NOMO-1 (cell line): ENCODE measurements around the gene GZMB.
"Not testable (repeated sequence)": the region's sequence is repeated elsewhere in the genome, so short reads cannot be mapped to it uniquely, and the experiment has no call there.

Experiments
- DNase-seq, 2 experiments: peaks; one replicate each; lab custom pipeline; 2025; ENCODE audit not compliant: unreplicated experiment in 2 of 2; lab: John Stamatoyannopoulos, UW

The GZMB gene, protein sequence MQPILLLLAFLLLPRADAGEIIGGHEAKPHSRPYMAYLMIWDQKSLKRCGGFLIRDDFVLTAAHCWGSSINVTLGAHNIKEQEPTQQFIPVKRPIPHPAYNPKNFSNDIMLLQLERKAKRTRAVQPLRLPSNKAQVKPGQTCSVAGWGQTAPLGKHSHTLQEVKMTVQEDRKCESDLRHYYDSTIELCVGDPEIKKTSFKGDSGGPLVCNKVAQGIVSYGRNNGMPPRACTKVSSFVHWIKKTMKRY

DNA sequence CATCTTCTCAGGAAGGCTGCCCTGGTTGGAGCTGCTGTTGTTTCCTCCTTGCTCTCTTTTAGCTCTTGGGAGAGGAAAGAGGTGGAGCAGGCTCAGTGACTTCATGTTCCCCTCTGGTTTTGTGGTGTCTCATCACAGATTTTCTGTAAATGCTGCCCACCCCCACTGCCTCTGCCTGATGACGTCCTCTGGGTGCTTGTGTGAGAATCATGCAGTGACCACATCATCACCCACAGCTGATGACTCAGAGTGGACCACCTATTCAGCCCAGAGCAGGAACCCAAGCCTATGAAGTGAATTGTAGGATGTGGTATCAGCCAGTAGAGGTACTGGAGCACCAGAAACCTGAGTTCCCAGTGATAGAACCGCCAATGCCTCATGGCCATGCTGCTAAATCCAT lies at the start of gene GZMB:
GZMB (minus strand) TSS at position 33 of the 400 bp plus-strand sequence; CDS start at position 3, 30 bp downstream.
- DNase-seq = no peak

DNA sequence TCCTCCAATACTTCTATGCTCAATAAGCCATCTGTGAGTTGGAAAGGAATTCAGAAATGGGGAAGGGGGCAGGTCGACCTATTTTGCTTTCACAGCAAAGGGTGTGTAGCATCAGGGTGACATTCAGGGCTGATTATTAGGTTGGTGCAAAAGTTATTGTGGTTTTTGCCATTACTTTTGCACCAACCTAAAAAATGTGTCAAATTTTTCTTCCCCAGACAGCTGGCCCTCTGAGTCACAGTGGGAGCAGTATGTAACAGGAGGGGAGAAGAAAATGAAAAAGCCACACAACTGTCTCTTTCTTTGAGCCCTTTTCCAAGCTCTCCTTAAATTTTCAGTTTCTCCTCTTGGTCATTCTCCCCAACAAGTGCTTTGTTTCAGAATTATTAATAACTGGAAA lies 47.1 kb upstream of the GZMB start:
- DNase-seq = no peak

DNA sequence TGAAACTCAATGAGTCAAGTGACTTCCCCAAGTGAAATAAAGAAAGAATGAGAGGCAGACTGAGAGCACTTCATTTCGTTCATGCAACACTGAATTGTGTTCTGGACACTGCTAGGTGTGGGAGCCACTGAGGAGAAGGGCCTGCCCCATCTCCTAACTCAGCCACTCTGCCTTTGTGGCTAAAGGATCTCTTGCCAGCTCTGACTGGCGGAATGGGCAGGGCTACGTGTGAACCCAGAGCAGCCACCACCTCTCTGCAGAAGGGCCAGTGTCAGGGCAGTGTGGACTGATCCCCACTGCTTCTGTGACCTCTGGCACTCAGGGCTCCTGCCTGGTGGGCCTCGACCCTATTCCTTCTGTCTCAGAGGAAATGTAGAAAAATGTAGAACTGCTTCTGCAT lies 46.5 kb upstream of the GZMB start:
- DNase-seq = peak in 1 of 2 experiments; percentile 19

DNA sequence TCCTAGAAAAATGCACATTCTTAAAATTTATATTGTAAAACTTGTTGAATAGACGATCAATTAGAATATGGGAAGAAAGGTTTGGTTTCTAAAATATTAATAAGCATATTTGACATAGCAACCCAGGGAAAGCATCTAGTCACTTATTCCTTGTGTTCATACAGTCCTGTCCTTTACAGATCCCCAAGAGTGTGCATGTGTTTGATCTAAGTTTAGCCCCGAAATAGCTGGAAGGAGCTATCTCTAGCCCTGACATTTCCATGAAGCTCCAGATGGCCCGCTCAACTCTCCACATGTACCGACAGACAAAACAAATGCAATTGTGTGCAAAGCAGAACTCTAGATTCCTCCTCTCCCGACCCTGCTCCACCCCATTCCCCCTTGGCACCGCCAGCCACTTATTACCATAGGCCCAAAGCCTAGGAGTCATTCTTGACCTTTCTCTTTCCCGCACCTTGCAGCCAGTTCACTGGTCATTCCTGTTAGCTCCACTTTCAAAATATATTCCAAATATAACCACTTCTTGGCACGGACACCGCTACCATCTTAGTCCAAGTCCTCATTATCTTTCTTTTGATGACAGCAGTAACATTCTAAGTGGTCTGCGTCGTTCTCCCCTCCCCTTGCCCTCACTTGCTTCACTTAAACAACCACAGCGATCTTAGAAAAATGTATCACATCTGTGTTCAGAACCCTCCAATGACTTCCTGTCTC lies 45.4 kb upstream of the GZMB start:
- DNase-seq = no peak

DNA sequence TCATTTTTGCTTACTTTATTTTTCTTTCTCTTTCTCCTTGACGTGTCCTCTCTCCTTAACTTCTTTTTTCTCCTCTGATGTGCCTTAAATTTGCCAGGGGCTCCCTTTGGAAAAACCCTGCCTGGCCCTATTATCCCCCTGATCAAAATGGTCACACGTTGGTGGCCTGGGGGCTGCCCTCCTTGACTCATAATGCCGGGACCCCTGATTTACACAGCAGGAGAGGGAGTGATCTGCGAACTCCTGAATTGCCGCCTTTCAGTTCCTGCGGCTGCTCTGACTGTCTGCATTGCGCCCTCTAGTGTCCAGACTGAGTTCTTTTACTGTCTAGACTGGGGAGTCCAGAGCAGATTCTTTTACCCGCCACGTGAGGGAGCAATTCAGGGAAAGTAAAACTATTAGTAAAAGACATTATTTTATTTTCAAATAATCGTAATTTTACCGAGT lies 44.8 kb upstream of the GZMB start:
- peak; percentile 78 to 92 for DNase-seq

DNA sequence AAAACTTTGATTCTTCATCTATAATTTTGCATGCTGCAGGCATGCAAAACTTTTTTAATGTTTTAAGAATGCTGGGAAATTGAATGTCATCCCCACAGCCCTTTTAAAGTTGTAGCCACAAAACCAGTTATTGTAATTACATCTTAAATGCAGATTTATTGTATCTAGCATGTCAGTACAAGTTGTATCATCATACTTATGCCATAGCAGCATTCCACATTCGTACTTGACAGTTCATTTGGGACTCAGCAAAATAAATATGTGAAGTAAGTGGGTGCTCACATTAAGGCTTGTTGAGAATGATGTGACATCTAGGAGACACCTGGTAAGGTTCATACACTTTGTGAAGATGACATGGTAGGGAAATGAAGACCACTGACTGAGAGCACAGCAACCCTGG lies 44.0 kb upstream of the GZMB start:
- DNase-seq = no peak

DNA sequence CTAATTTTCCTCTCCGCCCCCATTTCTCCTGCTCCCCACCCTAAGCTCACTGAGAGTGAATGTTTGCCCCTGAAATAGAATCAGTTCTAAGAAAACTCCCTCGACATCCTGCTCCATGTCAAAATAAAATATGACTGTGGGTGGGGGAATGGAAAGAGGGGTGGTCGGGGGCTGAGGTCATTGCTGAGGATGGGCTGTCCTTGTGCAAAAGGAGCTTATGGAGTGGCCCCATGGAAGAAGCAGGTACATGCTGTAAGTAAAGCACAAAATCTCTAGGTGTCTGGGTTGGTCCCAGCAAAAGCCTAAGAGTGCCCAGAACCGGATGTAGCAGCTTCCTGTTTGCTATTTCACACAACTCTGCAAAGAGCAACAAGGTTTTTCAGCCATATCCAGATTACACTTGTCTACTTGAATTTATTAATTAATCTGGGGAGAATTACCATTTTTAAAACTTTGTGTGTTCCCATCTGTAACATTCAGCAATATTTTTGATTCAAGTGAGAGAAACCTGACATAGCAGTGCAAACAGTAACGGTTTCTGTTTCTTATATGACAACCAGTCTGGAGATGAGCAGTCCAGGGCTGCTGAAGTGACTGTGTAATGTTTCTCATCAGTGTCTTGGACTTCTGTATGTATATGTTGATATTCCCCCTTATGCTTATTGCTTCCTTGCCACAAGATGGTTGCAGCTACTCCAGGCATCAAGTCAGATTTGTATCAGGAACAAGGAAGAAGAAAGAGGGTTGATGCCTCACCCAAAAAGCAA lies 40.4 kb upstream of the GZMB start:
- DNase-seq = peak in 1 of 2 experiments; percentile 55

DNA sequence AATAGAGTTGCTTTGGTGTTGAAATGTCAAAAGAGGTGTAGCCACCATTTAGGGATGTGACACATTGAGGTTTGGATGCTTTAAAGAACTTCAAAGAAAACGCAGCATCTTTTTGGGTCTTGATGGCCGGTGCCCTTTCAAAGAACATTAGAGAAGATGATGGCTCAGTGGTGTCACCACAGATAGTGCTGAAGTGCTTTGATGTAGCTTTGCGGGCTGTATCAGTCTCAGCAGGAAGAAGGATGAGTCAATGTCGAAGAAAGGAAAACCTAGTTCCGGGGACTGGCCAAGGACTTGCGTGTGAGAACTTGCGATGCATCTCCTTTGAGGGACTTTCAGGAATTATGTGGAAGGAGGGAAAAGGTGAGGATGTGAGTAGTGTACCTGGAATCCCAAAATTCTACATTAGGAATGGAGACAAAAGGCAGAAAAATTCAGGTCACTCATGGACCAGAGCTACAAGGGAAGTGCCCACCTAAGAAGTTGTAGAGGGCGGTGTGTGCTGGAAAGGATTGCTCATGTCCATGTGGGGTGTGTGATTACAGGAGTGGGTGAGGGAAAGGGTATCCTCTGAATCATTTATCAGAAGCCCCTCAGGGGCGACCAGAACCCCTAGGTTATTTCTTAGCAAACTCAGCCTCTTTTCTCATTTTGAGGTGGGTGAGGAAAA lies 39.7 kb upstream of the GZMB start:
- peak; percentile 44 to 56 for DNase-seq

DNA sequence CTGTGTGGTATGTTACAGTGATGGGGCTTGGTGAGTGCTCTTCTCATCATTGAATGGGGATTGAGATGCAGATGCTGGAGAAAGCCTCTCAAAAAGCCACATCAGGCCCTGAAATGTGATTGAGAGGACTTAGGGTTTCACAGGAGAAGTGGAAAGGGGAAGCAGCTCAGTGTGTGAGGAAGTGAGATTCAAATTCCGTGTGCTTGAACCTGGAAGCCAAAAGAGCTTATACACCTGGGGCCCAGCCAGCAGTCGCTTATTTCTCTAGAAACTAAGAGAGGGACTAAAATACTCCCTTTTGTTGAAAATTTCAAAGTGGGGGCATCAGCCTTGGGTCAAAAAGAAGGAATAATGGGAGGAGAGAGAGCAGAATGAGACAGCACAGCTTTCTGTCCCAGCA lies 39.1 kb upstream of the GZMB start:
- peak; percentile 80 to 89 for DNase-seq

DNA sequence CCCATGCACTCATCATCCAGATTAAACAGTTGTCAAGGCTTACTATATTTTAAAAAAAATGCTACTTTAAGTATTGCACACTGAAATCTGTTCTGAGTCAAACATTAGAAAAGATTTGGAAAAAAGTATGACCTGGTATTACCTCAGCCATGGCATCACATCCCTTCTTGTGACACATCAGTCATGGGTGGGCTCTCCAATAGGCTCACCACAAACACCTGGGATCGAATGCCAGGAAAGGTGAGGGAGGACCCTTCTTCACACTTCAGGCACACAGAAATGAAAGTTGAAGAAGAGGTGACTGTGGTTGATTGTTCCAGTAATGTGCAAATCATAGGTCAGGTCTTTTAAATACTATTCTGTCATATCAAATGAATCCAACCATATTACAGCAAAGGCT lies 36.6 kb upstream of the GZMB start:
- no peak for DNase-seq

DNA sequence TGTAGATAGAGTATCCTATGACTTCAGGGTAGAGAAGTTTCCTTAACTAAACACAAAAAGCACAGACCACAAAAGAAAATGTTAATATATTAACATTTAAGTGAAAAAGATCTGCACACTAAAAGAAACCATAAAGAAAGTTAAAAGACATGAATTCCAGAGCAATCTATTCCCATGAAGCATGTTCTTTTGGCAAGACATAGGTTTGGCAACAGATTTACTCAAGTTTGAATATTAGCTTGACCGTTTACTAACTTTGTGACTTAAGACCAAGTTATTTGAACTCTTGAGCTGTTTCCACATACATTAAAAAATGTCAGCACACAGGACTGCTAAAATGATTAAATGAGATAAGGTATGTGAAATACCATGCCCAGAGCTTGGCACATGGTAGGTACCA lies 35.7 kb upstream of the GZMB start:
- DNase-seq = no peak

DNA sequence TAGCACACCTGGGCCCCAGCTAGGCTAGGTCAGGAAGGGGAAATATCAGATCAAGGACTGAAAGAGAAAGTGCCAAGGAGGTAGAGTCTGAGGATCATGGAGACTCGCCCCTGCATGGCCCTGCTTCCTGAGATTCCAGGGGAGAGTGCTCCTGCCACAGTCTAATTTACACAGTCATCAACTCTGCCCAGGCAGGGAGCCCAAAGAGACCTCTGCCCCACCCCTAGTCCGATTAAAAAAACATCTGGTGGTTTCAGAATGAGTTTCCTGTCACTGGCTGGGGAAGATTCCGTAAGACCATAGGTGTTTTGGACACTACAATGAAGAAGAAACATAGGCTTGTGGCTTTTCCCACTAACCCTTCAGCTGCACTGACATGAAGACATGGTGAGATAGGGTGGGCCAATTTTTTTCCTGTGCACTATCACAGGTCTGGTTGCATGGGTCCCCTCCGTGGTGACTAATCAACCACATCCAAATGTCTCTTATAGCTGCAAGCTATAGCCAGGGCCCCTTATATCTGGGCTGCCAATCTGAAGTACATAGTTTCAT lies 31.5 kb upstream of the GZMB start:
- DNase-seq = peak; percentile 55 to 73

DNA sequence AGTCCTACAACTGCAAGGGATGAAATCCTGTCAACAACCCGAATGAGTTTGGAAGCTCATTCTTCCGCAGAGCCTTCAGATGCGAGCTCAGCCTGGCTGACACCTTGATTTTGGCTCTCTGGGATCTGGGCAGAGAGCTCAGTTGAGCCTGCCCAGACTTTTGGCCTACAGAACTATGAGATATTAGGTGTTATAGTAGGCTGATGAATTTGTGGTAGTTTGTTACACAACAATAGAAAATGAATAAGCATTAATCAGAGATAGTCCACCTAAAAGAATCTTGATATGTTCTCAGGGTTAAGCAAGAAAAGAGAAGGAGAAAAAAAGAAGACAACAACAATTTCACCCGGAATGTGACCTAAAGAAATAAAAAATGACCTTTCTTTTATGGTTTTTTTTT lies 30.4 kb upstream of the GZMB start:
- DNase-seq = no peak

DNA sequence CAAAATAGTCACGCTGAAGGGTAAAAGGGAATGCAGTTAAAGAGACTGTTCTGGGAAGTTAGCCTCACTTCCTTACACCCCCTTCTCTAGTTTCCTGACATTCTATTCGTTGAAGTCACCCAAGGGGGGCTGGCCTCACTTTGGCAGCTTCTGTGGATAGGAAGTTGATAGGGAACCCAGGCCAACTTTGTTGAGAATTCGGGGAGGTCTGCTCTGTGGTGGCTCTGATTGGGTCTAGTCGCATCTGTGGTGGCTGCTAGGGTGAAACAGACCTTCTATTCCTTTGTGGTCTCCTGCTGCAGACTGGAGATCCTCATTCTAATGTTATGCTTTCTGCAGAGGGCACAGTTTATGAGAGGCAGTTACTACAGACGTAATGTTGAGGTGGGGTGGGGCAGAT lies 28.8 kb upstream of the GZMB start:
- DNase-seq = peak; percentile 91 to 94

DNA sequence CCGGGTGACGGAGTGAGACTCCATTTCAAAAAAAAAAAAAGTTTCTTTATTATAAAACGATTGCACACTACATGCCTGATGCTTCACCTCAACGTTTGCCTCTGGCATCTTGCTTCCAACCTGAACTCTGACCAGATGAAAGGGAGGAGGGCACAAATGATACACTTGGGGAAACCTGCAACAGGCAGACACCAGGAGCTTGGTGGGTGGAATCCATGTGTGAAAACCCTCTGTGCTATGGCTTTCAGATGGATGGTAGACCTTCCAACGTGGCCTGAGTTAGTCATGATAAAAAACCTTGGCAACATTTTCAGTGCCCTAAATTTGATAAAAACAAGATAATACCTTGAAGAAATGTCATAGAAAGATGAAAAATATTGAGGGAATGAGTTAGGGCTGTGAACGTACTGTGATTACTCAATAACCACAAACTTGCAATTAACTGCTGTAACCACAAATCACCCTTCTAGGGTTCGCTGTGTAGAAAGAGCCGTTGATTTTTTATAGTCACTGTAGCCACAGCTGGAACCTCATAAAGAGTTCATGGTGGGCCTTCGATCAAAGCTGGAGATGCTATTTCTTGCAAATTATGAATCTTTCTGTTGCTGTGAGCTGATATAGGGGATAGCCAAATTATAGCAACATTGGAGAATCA lies 26.1 kb upstream of the GZMB start:
- peak; percentile 88 to 97 for DNase-seq

DNA sequence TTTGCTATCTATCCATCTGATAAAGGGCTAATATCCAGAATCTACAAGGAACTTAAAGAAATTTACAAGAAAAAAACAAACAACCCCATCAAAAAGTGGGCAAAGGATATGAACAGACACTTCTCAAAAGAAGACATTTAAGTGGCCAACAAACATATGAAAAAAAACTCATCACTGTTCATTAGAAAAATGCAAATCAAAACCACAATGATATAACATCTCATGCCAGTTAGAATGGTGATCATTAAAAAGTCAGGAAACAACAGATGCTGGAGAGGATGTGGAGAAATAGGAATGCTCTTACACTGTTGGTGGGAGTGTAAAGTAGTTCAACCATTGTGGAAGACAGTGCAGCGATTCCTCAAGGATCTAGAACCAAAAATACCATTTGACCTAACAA lies 14.4 kb upstream of the GZMB start:
- DNase-seq = not testable (repeated sequence)

DNA sequence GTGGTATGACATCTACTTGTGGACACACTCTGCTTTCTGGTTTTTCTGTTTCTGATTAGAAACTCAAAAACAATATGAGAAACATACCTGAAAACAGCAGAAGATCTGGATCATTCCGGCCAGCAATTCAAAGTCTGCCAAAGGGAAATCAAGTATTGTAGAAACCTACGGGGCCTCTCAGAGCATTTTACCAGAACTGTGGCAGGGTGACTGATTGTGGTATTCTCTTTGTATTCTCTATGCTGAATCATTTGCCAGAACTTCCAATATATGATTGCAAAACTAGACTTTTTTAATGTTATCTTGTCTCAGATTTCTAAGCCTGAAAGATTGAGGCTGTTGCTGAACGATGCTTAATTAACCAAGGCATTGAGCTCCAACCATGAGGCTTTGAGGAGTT lies 5.9 kb upstream of the GZMB start:
- DNase-seq = no peak

DNA sequence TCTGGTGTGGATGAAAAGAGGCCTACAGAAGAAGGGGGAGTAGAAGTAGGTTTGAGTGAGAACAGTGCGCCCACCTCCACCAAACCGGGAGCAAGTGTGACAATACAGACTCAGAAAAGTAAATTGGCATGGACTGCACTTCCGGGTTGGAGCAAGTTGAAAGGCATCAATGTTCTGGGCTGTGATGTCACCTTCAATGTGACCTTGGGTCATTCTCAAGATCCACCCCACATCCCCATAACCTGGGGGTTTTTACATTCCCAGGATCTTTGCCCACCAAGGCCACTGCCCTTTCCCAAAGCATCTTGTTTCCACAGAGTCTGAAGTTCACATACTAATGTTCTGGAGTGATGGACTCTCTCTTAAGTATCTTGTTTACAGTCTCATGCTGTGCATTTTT lies 5.3 kb upstream of the GZMB start:
- DNase-seq = no peak

DNA sequence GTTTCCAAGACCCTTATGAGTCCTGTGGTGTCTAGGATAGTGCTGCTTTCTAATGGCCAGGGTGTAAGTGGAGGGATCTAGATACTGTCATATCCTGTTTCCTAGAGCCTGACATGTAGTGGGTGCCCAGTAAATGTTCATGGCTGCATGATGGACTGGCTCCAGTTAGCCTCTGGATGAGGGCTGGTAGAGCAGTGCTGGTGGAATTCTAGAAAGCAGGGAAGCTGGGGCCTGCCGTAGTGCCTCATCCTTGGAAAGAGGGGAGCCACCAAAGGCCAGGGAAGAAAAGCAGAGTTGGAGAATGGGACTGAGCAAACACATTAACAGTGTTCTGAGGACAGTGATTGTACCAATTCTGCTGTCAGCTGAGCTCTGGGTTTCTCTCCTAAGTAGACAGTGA lies 637 bp downstream of the GZMB start:
- no peak for DNase-seq

DNA sequence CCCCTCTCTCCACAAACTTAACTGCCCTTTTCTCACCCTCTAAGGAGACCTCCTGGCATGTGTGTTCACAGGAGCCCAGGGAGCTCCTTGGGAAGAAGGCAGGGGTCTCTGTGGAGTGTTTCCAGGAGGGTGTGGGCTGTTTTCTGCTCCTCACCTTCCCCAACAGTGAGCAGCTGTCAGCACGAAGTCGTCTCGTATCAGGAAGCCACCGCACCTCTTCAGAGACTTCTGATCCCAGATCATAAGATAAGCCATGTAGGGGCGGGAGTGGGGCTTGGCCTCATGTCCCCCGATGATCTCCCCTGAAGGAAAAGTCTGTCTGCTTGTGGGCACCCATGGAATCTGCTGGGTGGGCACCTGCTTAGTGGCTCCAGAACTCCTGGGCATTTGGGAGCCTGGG lies 1.2 kb downstream of the GZMB start:
- DNase-seq = no peak
